AG04450 (cell line): ENCODE measurements around the gene GFM1. TPM values are rescaled to one million over a fixed set of nuclear protein-coding genes. Genes with fewer than 3 reads are reported as not detected.
A peak's percentile ranks its signal among the peaks of the same experiment; 100 is the strongest.

ENCODE experiments used
- CTCF ChIA-PET: fragments of 300-600, 350-600 bp; formaldehyde crosslinking; extraction: SDS; loops from one replicate; lab custom pipeline; 2022; ENCODE audit warnings: antibody characterized with exemption, inconsistent platforms; lab: Charles Lee
- POLR2A ChIA-PET: fragments of 350-600 bp; formaldehyde crosslinking; extraction: SDS; loops from one replicate; lab custom pipeline; 2021; ENCODE audit warnings: antibody characterized with exemption, inconsistent platforms; lab: Yijun Ruan, JAX
- DNase-seq: peaks from one replicate; pipeline ENCODE4 v3.0.0-alpha.2; 2011; ENCODE audit warnings: low read depth, low spot score
- H3K27ac ChIP-seq: one replicate; pipeline ENCODE4 v1.5.1; 2012; ENCODE audit warnings: low read depth, low read length, control low read depth
- H3K27me3 ChIP-seq: one replicate; pipeline ENCODE4 v1.6.0; 2012; ENCODE audit warnings: low read length; ENCODE audit not compliant: control insufficient read depth, insufficient read depth
- H3K4me3 ChIP-seq: 2 replicates; pipeline ENCODE4 v1.5.1; 2011; ENCODE audit warnings: mild to moderate bottlenecking, low read depth, low read length, control low read depth
- H3K9me3 ChIP-seq: 2 replicates; pipeline ENCODE4 v1.5.1; 2012; ENCODE audit warnings: low read length; ENCODE audit not compliant: control insufficient read depth, insufficient read depth
- CTCF ChIP-seq: IDR thresholded peaks from 2 replicates; pipeline ENCODE4 v1.5.1; 2011; ENCODE audit warnings: low read depth, low read length, control low read depth, inconsistent platforms
- polyA plus RNA-seq: library from polyadenylated mRNA; depleted of rRNA; stranded (reverse); fragments of >200 nt; gene quantifications from 2 replicates; pipeline ENCODE4 v1.2.3, GENCODE V29; 2011

Gene GFM1
- polyA plus RNA-seq, 1 experiment = 22.2 TPM

GRCh38 chr3:158696618-158697017, 52.3 kb downstream of the GFM1 start:
- no peak overlapping the region for H3K27ac ChIP-seq
- CTCF ChIA-PET = interaction anchor here (1.1 to 2.8 kb wide), 4 partner anchors 24 to 92 kb away, joined by 3 to 12 read pairs (median 10); partner anchors contain the start of gene LXN
- no peak for TF ChIP-seq CTCF
- no peak overlapping the region for H3K4me3 ChIP-seq
- no peaks in the 10 kb centered on the region for H3K9me3 ChIP-seq
- POLR2A ChIA-PET = interaction anchor here (0.7 to 1.1 kb wide), 2 partner anchors 24 to 30 kb away, joined by 3 read pairs; partner anchors contain the start of gene LXN
- H3K27me3 ChIP-seq = no peaks in the 10 kb centered on the region
- DNase-seq = no peak

GRCh38 chr3:158700559-158700958, 56.2 kb downstream of the GFM1 start:
- no peak for TF ChIP-seq CTCF
- DNase-seq = no peak
- Histone ChIP-seq H3K27ac (no peak overlapping the region), H3K9me3 (no peaks in the 10 kb centered on the region), H3K27me3 (no peaks in the 10 kb centered on the region), H3K4me3 (no peak overlapping the region)
- ChIA-PET POLR2A (no interaction called here), CTCF (interaction anchor here (0.7 to 7.3 kb wide), 4 partner anchors 25 to 1349 kb away, joined by 3 to 38 read pairs (median 5); no protein-coding TSS in a partner anchor)

- H3K27me3 ChIP-seq = no peaks in the 10 kb centered on the region
- TF ChIP-seq CTCF = no peak
- H3K9me3 ChIP-seq = no peaks in the 10 kb centered on the region
- ChIA-PET CTCF (interaction anchor here (0.5 to 7.3 kb wide), 6 partner anchors 21 to 1350 kb away, joined by 3 to 38 read pairs (median 3); no protein-coding TSS in a partner anchor), POLR2A (no interaction called here)
- H3K4me3 ChIP-seq = no peak overlapping the region
- H3K27ac ChIP-seq = no peak overlapping the region
- DNase-seq = no peak
Observed at GRCh38 chr3:158701420-158702065, 57.2 kb downstream of the GFM1 start.

- H3K27ac ChIP-seq = peak overlapping the region; percentile 89
- no peaks in the 10 kb centered on the region for H3K9me3 ChIP-seq
- no peak for TF ChIP-seq CTCF
- no peaks in the 10 kb centered on the region for H3K27me3 ChIP-seq
- CTCF ChIA-PET = interaction anchor here (0.6 to 7.3 kb wide), 5 partner anchors 24 to 89 kb away, joined by 3 to 38 read pairs (median 3); no protein-coding TSS in a partner anchor
- no peak for DNase-seq
- POLR2A ChIA-PET = interaction anchor here (1.0 kb wide), 1 partner anchor 20 kb away, joined by 3 read pairs; no protein-coding TSS in a partner anchor
- H3K4me3 ChIP-seq = no peak overlapping the region
Observed at GRCh38 chr3:158702815-158703481, 58.6 kb downstream of the GFM1 start.
